Measurements from ENCODE around the gene PSIP1.

- TF ChIP-seq CTCF (conservative IDR thresholded peaks at IDR 0.05; ENCODE audit: low read depth, low read length) (no peak), EZH2 (IDR thresholded peaks at IDR 0.05; ENCODE audit: borderline replicate concordance, low read depth, low read length, poor library complexity, severe bottlenecking) (no peak)
These were observed 88.8 kb downstream of the PSIP1 start for GRCh38 chr9:15421990-15422371.
